Left lung (tissue), 10 donors: ENCODE results near the gene BEAN1. TPM values are rescaled to one million over a fixed set of nuclear protein-coding genes. Genes with fewer than 3 reads are reported as not detected.

Experiments
- ATAC-seq: fragments of 200-7000 bp; cut with Tn5 transposase; one replicate; pipeline ENCODE4 v1.9.1; 2020; ENCODE audit warnings: moderate library complexity
- DNase-seq, 4 donors: peaks; one replicate each; pipeline ENCODE4 v3.0.0-alpha.2; 2013 to 2020
- H3K27ac ChIP-seq, 2 donors: fragments of 200-600 bp; sonication (generic) in 1 of 2; one replicate each; pipeline versions ENCODE4 v1.5.0 to v1.8.0; 2020 to 2021
- H3K27me3 ChIP-seq, 2 donors: fragments of 200-600 bp; sonication (generic) in 1 of 2; one replicate each; pipeline versions ENCODE4 v1.5.0 to v1.8.0; 2020 to 2021
- H3K36me3 ChIP-seq, 2 donors: fragments of 200-600 bp; sonication (generic) in 1 of 2; one replicate each; pipeline versions ENCODE4 v1.5.0 to v1.8.0; 2020 to 2021
- H3K4me1 ChIP-seq, 2 donors: fragments of 200-600 bp; one replicate each; pipeline ENCODE4 v1.8.0; 2021
- H3K4me3 ChIP-seq, 2 donors: fragments of 200-600 bp; sonication (generic) in 1 of 2; one replicate each; pipeline versions ENCODE4 v1.5.0 to v1.8.0; 2020 to 2021; ENCODE audit warnings: mild to moderate bottlenecking in 1 of 2
- H3K9me3 ChIP-seq, 2 donors: fragments of 200-600 bp; sonication (generic) in 1 of 2; one replicate each; pipeline versions ENCODE4 v1.5.0 to v1.8.0; 2020 to 2021
- intact Hi-C, 2 donors: fragments of 100-400 bp; cut with DNase I; formaldehyde crosslinking; loops; one replicate each; pipeline versions ENCODE4 v1.11.2 to v1.14.2; 2022
- polyA plus RNA-seq, 6 donors: library from polyadenylated mRNA; unstranded; fragments of 120-200 nt; gene quantifications; one replicate each; pipeline ENCODE4 v1.2.1, GENCODE V29; 2013; ENCODE audit not compliant: insufficient read length in 6 of 6
- total RNA-seq, 2 donors: library from RNA; stranded (reverse); fragmentation: NEBNext Ultra II Directional; extraction: Animal tissue kit (Norgen Biotek cat#: 25700); gene quantifications; one replicate each; pipeline ENCODE4 v1.2.1, GENCODE V29; 2021
- TF ChIP-seq, protein P1 (sequence below), 2 donors: fragments of 200-600 bp; sonication (generic) in 1 of 2; IDR thresholded peaks; one replicate each; pipeline versions ENCODE4 v1.5.0 to v1.8.0; 2021; ENCODE audit warnings: antibody characterized with exemption in 2 of 2
- donor health status: DM: no; HTN: yes; CAD: no.
- donor health status: DM: no; HTN: no; CAD: no.

Gene BEAN1
- total and polyA plus RNA-seq, 8 donors, result 0.65 to 13.6 (median 10.8) TPM

GRCh38 chr16:66380421-66380820 lies 46.7 kb upstream of the BEAN1 start:
- Histone ChIP-seq H3K27ac (no peak overlapping the region), H3K9me3 (no peaks in the 10 kb centered on the region), H3K27me3 (no peaks in the 10 kb centered on the region), H3K4me1 (peaks cover 0 to 28% of the 10 kb centered on the region in 2 donors), H3K4me3 (no peak overlapping the region), H3K36me3 (no peaks in the 10 kb centered on the region)
- TF ChIP-seq, protein P1, sequence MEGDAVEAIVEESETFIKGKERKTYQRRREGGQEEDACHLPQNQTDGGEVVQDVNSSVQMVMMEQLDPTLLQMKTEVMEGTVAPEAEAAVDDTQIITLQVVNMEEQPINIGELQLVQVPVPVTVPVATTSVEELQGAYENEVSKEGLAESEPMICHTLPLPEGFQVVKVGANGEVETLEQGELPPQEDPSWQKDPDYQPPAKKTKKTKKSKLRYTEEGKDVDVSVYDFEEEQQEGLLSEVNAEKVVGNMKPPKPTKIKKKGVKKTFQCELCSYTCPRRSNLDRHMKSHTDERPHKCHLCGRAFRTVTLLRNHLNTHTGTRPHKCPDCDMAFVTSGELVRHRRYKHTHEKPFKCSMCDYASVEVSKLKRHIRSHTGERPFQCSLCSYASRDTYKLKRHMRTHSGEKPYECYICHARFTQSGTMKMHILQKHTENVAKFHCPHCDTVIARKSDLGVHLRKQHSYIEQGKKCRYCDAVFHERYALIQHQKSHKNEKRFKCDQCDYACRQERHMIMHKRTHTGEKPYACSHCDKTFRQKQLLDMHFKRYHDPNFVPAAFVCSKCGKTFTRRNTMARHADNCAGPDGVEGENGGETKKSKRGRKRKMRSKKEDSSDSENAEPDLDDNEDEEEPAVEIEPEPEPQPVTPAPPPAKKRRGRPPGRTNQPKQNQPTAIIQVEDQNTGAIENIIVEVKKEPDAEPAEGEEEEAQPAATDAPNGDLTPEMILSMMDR (IDR thresholded peaks at IDR 0.05), result no peak
- intact Hi-C loops, result no loop called here
- DNase-seq (no peak), ATAC-seq (no peak)

- ATAC-seq, result no peak
- H3K27ac ChIP-seq, result peak overlapping the region; percentile 64 to 65
- H3K4me1 ChIP-seq, result peaks cover 0 to 21% of the 10 kb centered on the region in 2 donors
- no peaks in the 10 kb centered on the region for H3K36me3 ChIP-seq
- H3K4me3 ChIP-seq, result no peak overlapping the region
- TF ChIP-seq, protein P1 (IDR thresholded peaks at IDR 0.05), result no peak
- H3K27me3 ChIP-seq, result no peaks in the 10 kb centered on the region
- intact Hi-C loops, result no loop called here
- DNase-seq, result peak in 1 of 4 donors; percentile 9
- no peaks in the 10 kb centered on the region for H3K9me3 ChIP-seq
Observed at GRCh38 chr16:66381585-66382170, 45.4 kb upstream of the BEAN1 start.

GRCh38 chr16:66382171-66382965 lies 44.7 kb upstream of the BEAN1 start:
- Histone ChIP-seq H3K4me1 (peaks cover 0 to 14% of the 10 kb centered on the region in 2 donors), H3K27me3 (no peaks in the 10 kb centered on the region), H3K27ac (peak overlapping the region; percentile 64 to 65), H3K9me3 (no peaks in the 10 kb centered on the region), H3K36me3 (no peaks in the 10 kb centered on the region), H3K4me3 (no peak overlapping the region)
- TF ChIP-seq, protein P1 (IDR thresholded peaks at IDR 0.05), result no peak
- peak in 1 of 4 donors; percentile 33 for DNase-seq
- peak; percentile 34 for ATAC-seq
- intact Hi-C loops, result no loop called here

DNA sequence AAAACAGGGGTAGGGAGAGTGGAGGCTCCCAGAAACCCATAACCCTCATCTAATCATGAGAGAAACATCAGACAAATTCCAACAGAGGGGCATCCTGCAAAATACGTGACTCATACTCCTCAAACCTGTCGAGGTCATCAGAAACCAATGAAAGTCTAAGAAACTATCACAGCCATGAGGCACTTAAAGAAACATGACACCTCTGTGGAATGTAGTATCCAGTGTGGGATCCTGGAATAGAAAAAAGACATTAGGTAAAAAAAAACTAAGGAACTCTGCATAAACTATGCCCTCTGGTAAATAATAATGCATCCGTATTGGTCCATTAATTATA lies 44.2 kb upstream of the BEAN1 start:
- Histone ChIP-seq H3K36me3 (no peaks in the 10 kb centered on the region), H3K9me3 (no peaks in the 10 kb centered on the region), H3K27me3 (no peaks in the 10 kb centered on the region), H3K27ac (peak overlapping the region; percentile 64 to 65), H3K4me1 (peaks cover 0 to 9% of the 10 kb centered on the region in 2 donors), H3K4me3 (no peak overlapping the region)
- TF ChIP-seq, protein P1 (IDR thresholded peaks at IDR 0.05), result no peak
- intact Hi-C loops, result no loop called here
- peak; percentile 48 for ATAC-seq
- DNase-seq, result no peak

DNA sequence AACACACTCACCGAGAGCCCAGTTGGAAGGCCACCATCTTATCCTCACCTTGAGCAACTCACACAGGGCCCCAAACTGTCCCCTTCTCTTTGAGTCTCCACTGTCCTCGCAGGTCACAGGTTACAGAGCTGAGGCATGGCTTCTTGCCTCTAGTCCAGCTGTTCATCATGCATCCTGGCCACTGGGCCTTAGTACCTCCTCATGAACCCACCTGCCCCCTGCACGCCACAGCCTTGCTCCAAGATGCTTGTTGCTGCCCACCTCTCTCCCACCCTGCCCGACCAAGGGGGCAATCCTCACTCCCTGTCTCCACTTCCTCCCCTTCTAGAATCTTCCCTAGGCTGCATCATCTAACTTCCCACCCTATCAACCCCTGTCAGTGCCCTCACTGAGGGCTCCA lies 43.5 kb upstream of the BEAN1 start:
- DNase-seq, result peak in 1 of 4 donors; percentile 20
- intact Hi-C loops, result no loop called here
- ATAC-seq, result no peak
- Histone ChIP-seq H3K4me3 (no peak overlapping the region), H3K36me3 (no peaks in the 10 kb centered on the region), H3K9me3 (no peaks in the 10 kb centered on the region), H3K27ac (peak overlapping the region; percentile 18 to 65), H3K4me1 (peaks cover 0 to 2% of the 10 kb centered on the region in 2 donors), H3K27me3 (no peaks in the 10 kb centered on the region)
- TF ChIP-seq, protein P1 (IDR thresholded peaks at IDR 0.05), result no peak
